ENCODE measurements around the gene CYP1A1. TPM values are rescaled to one million over a fixed set of nuclear protein-coding genes. Genes with fewer than 3 reads are reported as not detected.

CYP1A1 gene
- total RNA-seq, 2 experiments from 2014 or later = 0.29 TPM; not detected in 1

DNA sequence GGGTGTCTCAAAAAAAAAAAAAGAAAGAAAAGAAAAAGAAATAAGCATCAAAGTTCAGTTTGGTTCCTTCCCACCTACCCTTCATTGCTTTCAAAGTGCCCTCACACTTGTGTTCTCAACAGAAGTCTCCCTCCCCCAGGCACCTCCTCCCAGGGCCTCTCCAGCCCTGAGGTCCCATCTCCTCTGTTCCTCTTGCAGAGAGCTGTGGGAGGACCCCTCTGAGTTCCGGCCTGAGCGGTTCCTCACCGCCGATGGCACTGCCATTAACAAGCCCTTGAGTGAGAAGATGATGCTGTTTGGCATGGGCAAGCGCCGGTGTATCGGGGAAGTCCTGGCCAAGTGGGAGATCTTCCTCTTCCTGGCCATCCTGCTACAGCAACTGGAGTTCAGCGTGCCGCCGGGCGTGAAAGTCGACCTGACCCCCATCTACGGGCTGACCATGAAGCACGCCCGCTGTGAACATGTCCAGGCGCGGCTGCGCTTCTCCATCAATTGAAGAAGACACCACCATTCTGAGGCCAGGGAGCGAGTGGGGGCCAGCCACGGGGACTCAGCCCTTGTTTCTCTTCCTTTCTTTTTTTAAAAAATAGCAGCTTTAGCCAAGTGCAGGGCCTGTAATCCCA is 29.4 kb upstream of the CYP1A1 start:
- Histone ChIP-seq H3K9me3 (ENCODE audit: low read length) (no peaks in the 10 kb centered on the region), H2AFZ (ENCODE audit: low read length) (no peak overlapping the region), H3K36me3 (ENCODE audit: insufficient read depth, low read length) (no peaks in the 10 kb centered on the region), H3K27ac (ENCODE audit: low read depth, low read length, poor library complexity, severe bottlenecking) (no peak overlapping the region), H3K4me2 (ENCODE audit: low read length) (no peak overlapping the region), H3K4me3 (ENCODE audit: low read depth, low read length, poor library complexity, severe bottlenecking) (no peak overlapping the region), H3K79me2 (ENCODE audit: insufficient read depth, low read depth, low read length) (no peaks in the 10 kb centered on the region), H4K20me1 (ENCODE audit: insufficient read depth, low read length) (no peaks in the 10 kb centered on the region), H3K4me1 (ENCODE audit: insufficient read depth, low read length, poor library complexity, severe bottlenecking) (no peaks in the 10 kb centered on the region), H3K9me2 (ENCODE audit: insufficient read depth, low read length) (no peaks in the 10 kb centered on the region)
- POLR2A ChIA-PET = interaction anchor here (0.6 kb wide), 1 partner anchor 13 kb away, joined by 3 read pairs; no protein-coding TSS in a partner anchor
- intact Hi-C loops (cut with micrococcal nuclease; ENCODE audit: unreplicated experiment) = no loop called here
- no peak for DNase-seq (ENCODE audit: low spot score)
- CTCF ChIA-PET (ENCODE audit: unreplicated experiment) = interaction anchor here (0.7 kb wide), 1 partner anchor 256 kb away, joined by 3 read pairs; no protein-coding TSS in a partner anchor
- no peak for TF ChIP-seq CTCF (conservative IDR thresholded peaks at IDR 0.05; ENCODE audit: low read length)
- TF ChIP-seq EZH2phosphoT487 (IDR thresholded peaks at IDR 0.05; ENCODE audit: borderline replicate concordance, low read depth, low read length) = no peak
- BruUV-seq (replicated peaks) = no TSS peak

GRCh38 chr15:74752531-74752930 is 27.2 kb upstream of the CYP1A1 start:
- intact Hi-C loops (cut with micrococcal nuclease; ENCODE audit: unreplicated experiment) = no loop called here
- Histone ChIP-seq H3K36me3 (ENCODE audit: insufficient read depth, low read length) (no peaks in the 10 kb centered on the region), H2AFZ (ENCODE audit: low read length) (no peak overlapping the region), H3K4me3 (ENCODE audit: low read depth, low read length, poor library complexity, severe bottlenecking) (no peak overlapping the region), H3K4me1 (ENCODE audit: insufficient read depth, low read length, poor library complexity, severe bottlenecking) (no peaks in the 10 kb centered on the region), H3K27ac (ENCODE audit: low read depth, low read length, poor library complexity, severe bottlenecking) (no peak overlapping the region), H3K4me2 (ENCODE audit: low read length) (no peak overlapping the region), H3K79me2 (ENCODE audit: insufficient read depth, low read depth, low read length) (no peaks in the 10 kb centered on the region), H3K9me2 (ENCODE audit: insufficient read depth, low read length) (no peaks in the 10 kb centered on the region), H4K20me1 (ENCODE audit: insufficient read depth, low read length) (no peaks in the 10 kb centered on the region), H3K9me3 (ENCODE audit: low read length) (no peaks in the 10 kb centered on the region)
- no TSS peak for BruUV-seq (replicated peaks)
- DNase-seq (ENCODE audit: low spot score) = no peak
- POLR2A ChIA-PET = no interaction called here
- CTCF ChIA-PET (ENCODE audit: unreplicated experiment) = no interaction called here
- no peak for TF ChIP-seq CTCF (conservative IDR thresholded peaks at IDR 0.05; ENCODE audit: low read length)
- TF ChIP-seq EZH2phosphoT487 (IDR thresholded peaks at IDR 0.05; ENCODE audit: borderline replicate concordance, low read depth, low read length) = no peak

GRCh38 chr15:74752011-74752410 is 26.7 kb upstream of the CYP1A1 start:
- Histone ChIP-seq H3K27ac (ENCODE audit: low read depth, low read length, poor library complexity, severe bottlenecking) (no peak overlapping the region), H3K79me2 (ENCODE audit: insufficient read depth, low read depth, low read length) (no peaks in the 10 kb centered on the region), H3K4me2 (ENCODE audit: low read length) (no peak overlapping the region), H2AFZ (ENCODE audit: low read length) (no peak overlapping the region), H3K4me3 (ENCODE audit: low read depth, low read length, poor library complexity, severe bottlenecking) (no peak overlapping the region), H3K4me1 (ENCODE audit: insufficient read depth, low read length, poor library complexity, severe bottlenecking) (no peaks in the 10 kb centered on the region), H4K20me1 (ENCODE audit: insufficient read depth, low read length) (no peaks in the 10 kb centered on the region), H3K9me2 (ENCODE audit: insufficient read depth, low read length) (no peaks in the 10 kb centered on the region), H3K9me3 (ENCODE audit: low read length) (no peaks in the 10 kb centered on the region), H3K36me3 (ENCODE audit: insufficient read depth, low read length) (no peaks in the 10 kb centered on the region)
- no TSS peak for BruUV-seq (replicated peaks)
- intact Hi-C loops (cut with micrococcal nuclease; ENCODE audit: unreplicated experiment) = no loop called here
- DNase-seq (ENCODE audit: low spot score) = no peak
- CTCF ChIA-PET (ENCODE audit: unreplicated experiment) = no interaction called here
- POLR2A ChIA-PET = no interaction called here
- TF ChIP-seq EZH2phosphoT487 (IDR thresholded peaks at IDR 0.05; ENCODE audit: borderline replicate concordance, low read depth, low read length) (no peak), CTCF (conservative IDR thresholded peaks at IDR 0.05; ENCODE audit: low read length) (no peak)
